Measurements from ENCODE around the gene VPS72. TPM values are rescaled to one million over a fixed set of nuclear protein-coding genes. Genes with fewer than 3 reads are reported as not detected.

Gene VPS72
- total and polyA plus RNA-seq, 7 experiments from 2014 or later, result 35.1 to 85.3 (median 63.9) TPM

DNA sequence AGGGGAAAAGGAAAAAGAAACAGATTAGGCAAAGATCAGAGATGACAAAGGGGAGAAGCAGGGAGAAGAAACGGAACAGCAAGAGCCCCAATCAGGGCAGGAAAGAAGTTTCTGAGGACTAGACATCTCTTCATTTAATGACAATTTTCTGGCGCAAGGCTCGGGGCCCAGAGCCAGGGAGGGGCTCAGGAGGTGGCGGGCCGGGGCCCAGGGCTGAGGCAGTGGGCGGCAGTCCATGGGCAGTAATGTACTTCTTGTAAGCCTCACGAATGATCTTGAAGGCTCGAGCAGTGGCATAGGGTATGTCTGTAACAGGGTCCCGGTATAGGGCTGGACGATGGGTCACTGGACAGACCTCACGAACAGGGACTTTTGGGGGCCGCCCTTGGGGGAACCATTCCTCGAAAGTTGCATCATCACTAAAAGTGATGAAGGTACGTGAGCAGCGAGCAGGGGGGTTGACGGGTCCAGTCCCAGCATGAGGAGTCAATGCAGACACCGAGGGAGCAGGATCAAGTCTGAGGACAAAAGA is 13.4 kb downstream of the VPS72 start:
- Mint-ChIP-seq H3K36me3 (peaks cover 19 to 64% (median 28%) of the 10 kb centered on the region in 5 donors), H3K27ac (peak overlapping the region in 5 of 9 donors; percentile 19 to 71 (median 46)), H3K27me3 (no peaks in the 10 kb centered on the region), H3K9me3 (no peaks in the 10 kb centered on the region), H3K4me1 (peaks cover 0 to 15% (median 5%) of the 10 kb centered on the region in 7 donors), H3K4me3 (no peak overlapping the region)
- ATAC-seq (no peak), DNase-seq (no peak)
- no peaks in the 10 kb centered on the region for H3K4me1 ChIP-seq (ENCODE audit: control insufficient read depth in 2 of 2, insufficient read depth in 2 of 2, low read length in 2 of 2)
- no peaks in the 10 kb centered on the region for H3K9me3 ChIP-seq (ENCODE audit: control insufficient read depth in 2 of 3, low read length in 3 of 3)
- H3K4me3 ChIP-seq (ENCODE audit: low read length), result no peak overlapping the region
- H3K27me3 ChIP-seq (ENCODE audit: control insufficient read depth in 2 of 2, insufficient read depth in 2 of 2, low read length in 2 of 2), result no peaks in the 10 kb centered on the region
- POLR2A ChIA-PET, result interaction anchor here (0.8 to 2.1 kb wide), 2 partner anchors 11 to 19 kb away, joined by 4 to 10 read pairs; partner anchors contain the start of genes LYSMD1, SCNM1 and TNFAIP8L2
- intact Hi-C loops (cut with micrococcal nuclease), result no loop called here
- H3K36me3 ChIP-seq (ENCODE audit: control insufficient read depth in 2 of 3, insufficient read depth in 3 of 3, low read length in 3 of 3), result peaks cover 2 to 85% (median 13%) of the 10 kb centered on the region in 3 experiments
- CTCF ChIA-PET, result interaction anchor here (0.6 to 1.3 kb wide), 5 partner anchors 19 to 692 kb away, joined by 3 read pairs; no protein-coding TSS in a partner anchor
- H3K27ac ChIP-seq (ENCODE audit: low read depth, low read length), result no peak overlapping the region

DNA sequence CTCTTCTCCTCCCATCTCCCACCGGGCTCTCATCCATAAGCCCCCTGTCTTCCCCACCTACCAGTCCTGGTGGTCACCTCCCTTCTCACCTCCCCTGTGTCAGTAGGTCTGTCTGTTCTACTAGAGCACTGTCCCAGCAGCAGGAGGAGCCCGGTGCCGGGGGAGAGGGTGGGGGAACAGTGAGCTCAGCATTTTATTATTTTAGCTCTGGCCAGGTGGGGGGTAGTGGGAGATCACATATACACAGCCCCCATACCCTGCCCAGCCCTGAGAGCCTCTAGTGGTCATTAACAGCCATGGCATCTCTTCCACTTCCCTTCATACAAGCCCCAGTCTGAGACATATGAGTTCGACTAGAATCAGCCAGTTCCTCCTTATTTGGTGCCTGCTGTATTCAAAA is 14.1 kb downstream of the VPS72 start, which contains the start of gene TMOD4:
Gene TMOD4 (minus strand): TSS at position 119 of the 400 bp plus-strand sequence. CDS start 1,106 bp downstream, outside the sequence.
- H3K27me3 Mint-ChIP-seq, result no peaks in the 10 kb centered on the region
- Histone ChIP-seq H3K27me3 (ENCODE audit: control insufficient read depth in 2 of 2, insufficient read depth in 2 of 2, low read length in 2 of 2) (no peaks in the 10 kb centered on the region), H3K4me3 (ENCODE audit: low read length) (no peak within 1 kb of the TSS), H3K9me3 (ENCODE audit: control insufficient read depth in 2 of 3, low read length in 3 of 3) (no peaks in the 10 kb centered on the region), H3K27ac (ENCODE audit: low read depth, low read length) (no peak within 1 kb of the TSS), H3K4me1 (ENCODE audit: control insufficient read depth in 2 of 2, insufficient read depth in 2 of 2, low read length in 2 of 2) (no peaks in the 10 kb centered on the region), H3K36me3 (ENCODE audit: control insufficient read depth in 2 of 3, insufficient read depth in 3 of 3, low read length in 3 of 3) (peaks cover 0 to 85% (median 13%) of the 10 kb centered on the region in 3 experiments)
- H3K4me1 Mint-ChIP-seq, result peaks cover 0 to 13% (median 3%) of the 10 kb centered on the region in 7 donors
- peaks cover 18 to 57% (median 24%) of the 10 kb centered on the region in 5 donors for H3K36me3 Mint-ChIP-seq
- ATAC-seq (peak; percentile 71), DNase-seq (no peak)
- ChIA-PET POLR2A (interaction anchor here (2.5 kb wide), 1 partner anchor 14 kb away, joined by 7 read pairs; the partner anchor contains the start of gene VPS72), CTCF (interaction anchor here (1.0 to 1.3 kb wide), 4 partner anchors 18 to 76 kb away, joined by 3 read pairs; no protein-coding TSS in a partner anchor)
- H3K4me3 Mint-ChIP-seq, result no peak within 1 kb of the TSS
- intact Hi-C loops (cut with micrococcal nuclease), result no loop called here
- no peaks in the 10 kb centered on the region for H3K9me3 Mint-ChIP-seq
- peak within 1 kb of the TSS in 7 of 9 donors; percentile 19 to 76 (median 49) for H3K27ac Mint-ChIP-seq

DNA sequence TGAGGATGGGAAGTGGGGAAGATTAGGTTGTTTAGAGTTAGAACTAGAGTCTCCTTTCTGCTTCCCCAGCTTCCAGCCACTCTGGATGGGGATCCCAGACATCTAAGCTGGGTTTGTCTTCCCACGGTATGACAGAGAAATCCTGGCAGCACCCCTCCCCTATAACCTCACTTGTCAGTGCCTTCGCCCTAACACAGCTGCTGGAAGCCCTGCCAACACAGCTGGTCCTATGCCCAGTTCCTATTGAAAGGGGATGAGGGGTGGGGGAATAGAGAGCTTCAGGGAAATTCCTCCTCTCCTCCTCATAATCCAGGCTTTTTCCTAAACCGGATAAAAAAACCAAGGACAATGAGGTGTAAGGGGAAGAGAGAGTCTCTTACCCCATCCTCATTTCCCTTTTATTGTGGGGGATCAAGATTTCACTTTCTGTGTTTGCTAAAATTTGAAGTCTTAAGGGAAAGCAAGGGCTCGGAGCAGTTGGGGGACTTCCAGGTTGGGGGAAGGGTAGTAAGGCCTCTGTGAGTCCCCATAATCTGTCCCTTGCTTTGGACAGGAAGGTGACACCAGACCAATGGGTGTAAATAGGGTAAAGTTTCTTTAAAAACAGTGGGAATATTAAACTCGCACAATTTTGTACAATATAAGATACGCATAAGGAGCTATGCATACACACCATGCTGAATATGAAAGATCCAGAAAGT is 14.8 kb downstream of the VPS72 start:
- H3K36me3 ChIP-seq (ENCODE audit: control insufficient read depth in 2 of 3, insufficient read depth in 3 of 3, low read length in 3 of 3), result peaks cover 0 to 85% (median 13%) of the 10 kb centered on the region in 3 experiments
- intact Hi-C loops (cut with micrococcal nuclease), result no loop called here

DNA sequence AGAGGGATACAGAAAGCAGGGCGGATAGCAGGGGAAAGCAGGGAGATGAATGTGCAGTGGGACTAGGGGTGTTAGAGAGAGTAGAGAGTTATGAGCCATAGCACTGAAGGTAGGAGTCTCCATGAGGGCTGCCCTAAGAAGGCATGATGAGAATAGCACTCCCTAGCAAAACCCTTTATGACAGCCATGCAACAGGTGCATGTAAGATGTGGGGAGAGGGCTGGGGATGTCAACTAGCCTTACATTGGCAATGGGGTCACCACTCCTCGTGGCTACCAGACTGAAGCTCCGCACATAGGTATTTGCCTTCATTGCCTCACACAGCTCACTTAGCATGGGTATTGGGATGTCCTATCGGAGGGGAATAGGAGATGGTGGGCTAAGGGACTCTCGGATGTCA is 18.8 kb downstream of the VPS72 start:
- peak overlapping the region in 6 of 9 donors; percentile 6 to 54 (median 45) for H3K27ac Mint-ChIP-seq
- no peak overlapping the region for H3K4me3 ChIP-seq (ENCODE audit: low read length)
- intact Hi-C loops (cut with micrococcal nuclease), result no loop called here

More for the DNA sequence above, 14.8 kb downstream of the VPS72 start:
- POLR2A ChIA-PET, result interaction anchor here (0.6 to 2.5 kb wide), 3 partner anchors 9 to 17 kb away, joined by 3 to 7 read pairs (median 3); partner anchors contain the start of genes LYSMD1, SCNM1 and VPS72
- ATAC-seq (no peak), DNase-seq (no peak)
- H3K4me1 Mint-ChIP-seq, result peaks cover 0 to 9% (median 3%) of the 10 kb centered on the region in 7 donors
- no peak overlapping the region for H3K27ac ChIP-seq (ENCODE audit: low read depth, low read length)
- no peak overlapping the region for H3K4me3 ChIP-seq (ENCODE audit: low read length)
- peaks cover 13 to 55% (median 19%) of the 10 kb centered on the region in 5 donors for H3K36me3 Mint-ChIP-seq
- H3K27me3 Mint-ChIP-seq, result no peaks in the 10 kb centered on the region
- no peaks in the 10 kb centered on the region for H3K4me1 ChIP-seq (ENCODE audit: control insufficient read depth in 2 of 2, insufficient read depth in 2 of 2, low read length in 2 of 2)
- no peaks in the 10 kb centered on the region for H3K9me3 Mint-ChIP-seq
- peak overlapping the region in 6 of 9 donors; percentile 19 to 76 (median 48) for H3K27ac Mint-ChIP-seq
- no peaks in the 10 kb centered on the region for H3K9me3 ChIP-seq (ENCODE audit: control insufficient read depth in 2 of 3, low read length in 3 of 3)
- H3K4me3 Mint-ChIP-seq, result no peak overlapping the region
- CTCF ChIA-PET, result interaction anchor here (1.0 to 1.3 kb wide), 4 partner anchors 20 to 77 kb away, joined by 3 read pairs; no protein-coding TSS in a partner anchor
- no peaks in the 10 kb centered on the region for H3K27me3 ChIP-seq (ENCODE audit: control insufficient read depth in 2 of 2, insufficient read depth in 2 of 2, low read length in 2 of 2)

DNA sequence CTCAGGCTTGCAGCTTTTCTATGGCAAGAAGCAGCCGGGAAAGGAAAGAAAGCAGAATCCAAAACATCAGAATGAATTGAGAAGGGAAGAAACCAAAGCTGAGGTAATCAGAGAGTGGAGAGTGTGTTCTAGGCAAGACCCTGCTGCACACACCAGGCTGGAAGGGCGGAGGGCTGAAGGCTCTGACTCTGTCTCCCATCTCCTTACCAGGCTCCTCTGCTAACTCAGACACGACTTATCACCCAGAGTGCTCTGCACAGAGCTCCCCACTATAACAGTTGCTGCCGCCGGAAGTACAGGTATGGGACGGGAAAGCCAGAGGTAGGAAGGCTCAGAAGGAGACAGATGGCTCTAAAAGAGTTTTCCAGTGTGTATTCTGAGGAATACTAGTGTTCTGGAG is 22.9 kb downstream of the VPS72 start:
- no peaks in the 10 kb centered on the region for H3K9me3 ChIP-seq (ENCODE audit: control insufficient read depth in 2 of 3, low read length in 3 of 3)
- DNase-seq, result no peak
- Mint-ChIP-seq H3K4me1 (peaks cover 26 to 59% (median 42%) of the 10 kb centered on the region in 7 donors), H3K4me3 (peak overlapping the region; percentile 87 to 99 (median 95)), H3K27me3 (peaks cover 0 to 3% (median 0%) of the 10 kb centered on the region in 5 donors), H3K27ac (peak overlapping the region in 8 of 9 donors; percentile 63 to 99 (median 93)), H3K9me3 (peaks cover 0 to 7% (median 0%) of the 10 kb centered on the region in 11 donors), H3K36me3 (peaks cover 0 to 34% (median 21%) of the 10 kb centered on the region in 5 donors)
- H3K4me3 ChIP-seq (ENCODE audit: low read length), result peak overlapping the region; percentile 97
- H3K4me1 ChIP-seq (ENCODE audit: control insufficient read depth in 2 of 2, insufficient read depth in 2 of 2, low read length in 2 of 2), result peaks cover 18 to 19% of the 10 kb centered on the region in 2 donors
- H3K27ac ChIP-seq (ENCODE audit: low read depth, low read length), result peak overlapping the region; percentile 71
- ChIA-PET POLR2A (interaction anchor here (1.0 to 7.8 kb wide), 5 partner anchors 9 to 114 kb away, joined by 3 to 73 read pairs (median 6); partner anchors contain the start of genes TNFAIP8L2, VPS72 and ZNF687), CTCF (interaction anchor here (0.6 to 2.9 kb wide), 3 partner anchors 11 to 160 kb away, joined by 3 to 16 read pairs (median 3); partner anchors contain the start of genes PI4KB, TNFAIP8L2 and VPS72)
- intact Hi-C loops (cut with micrococcal nuclease), result loop anchor here (5.0 kb wide), 2 partner anchors 160 to 445 kb away; partner anchors contain the start of genes PI4KB (in 1 of the 2) and SNX27 (in 1 of the 2)
- peaks cover 0 to 49% (median 0%) of the 10 kb centered on the region in 3 experiments for H3K36me3 ChIP-seq (ENCODE audit: control insufficient read depth in 2 of 3, insufficient read depth in 3 of 3, low read length in 3 of 3)
- H3K27me3 ChIP-seq (ENCODE audit: control insufficient read depth in 2 of 2, insufficient read depth in 2 of 2, low read length in 2 of 2), result no peaks in the 10 kb centered on the region
- no peak for ATAC-seq

More for the DNA sequence above, 18.8 kb downstream of the VPS72 start:
- Mint-ChIP-seq H3K9me3 (peaks cover 0 to 2% (median 0%) of the 10 kb centered on the region in 11 donors), H3K4me3 (no peak overlapping the region), H3K4me1 (peaks cover 12 to 25% (median 16%) of the 10 kb centered on the region in 7 donors), H3K27me3 (no peaks in the 10 kb centered on the region), H3K36me3 (peaks cover 3 to 45% (median 9%) of the 10 kb centered on the region in 5 donors)
- POLR2A ChIA-PET, result interaction anchor here (1.0 to 7.8 kb wide), 6 partner anchors 13 to 228 kb away, joined by 3 to 73 read pairs (median 4); partner anchors contain the start of genes PSMB4 and TNFAIP8L2
- no peak for DNase-seq
- Histone ChIP-seq H3K9me3 (ENCODE audit: control insufficient read depth in 2 of 3, low read length in 3 of 3) (no peaks in the 10 kb centered on the region), H3K27me3 (ENCODE audit: control insufficient read depth in 2 of 2, insufficient read depth in 2 of 2, low read length in 2 of 2) (no peaks in the 10 kb centered on the region), H3K27ac (ENCODE audit: low read depth, low read length) (no peak overlapping the region), H3K4me1 (ENCODE audit: control insufficient read depth in 2 of 2, insufficient read depth in 2 of 2, low read length in 2 of 2) (peaks cover 8 to 9% of the 10 kb centered on the region in 2 donors), H3K36me3 (ENCODE audit: control insufficient read depth in 2 of 3, insufficient read depth in 3 of 3, low read length in 3 of 3) (peaks cover 0 to 71% (median 3%) of the 10 kb centered on the region in 3 experiments)
- CTCF ChIA-PET, result interaction anchor here (1.0 to 1.4 kb wide), 4 partner anchors 16 to 169 kb away, joined by 3 to 5 read pairs (median 4); partner anchors contain the start of gene VPS72
- ATAC-seq, result no peak
